Testis (tissue), 3 donors: Measurements from ENCODE around the gene KCNMB1. TPM values are rescaled to one million over a fixed set of nuclear protein-coding genes. Genes with fewer than 3 reads are reported as not detected.

ENCODE experiments used
- DNase-seq: peaks from one replicate; pipeline ENCODE4 v3.0.0-alpha.2; 2019
- H3K27ac ChIP-seq, 2 donors: fragments of 200-600 bp; sonication (generic); one replicate each; pipeline ENCODE4 v1.5.1; 2019
- H3K27me3 ChIP-seq: fragments of 200-600 bp; sonication (generic); one replicate; pipeline ENCODE4 v1.5.1; 2019
- H3K36me3 ChIP-seq: fragments of 200-600 bp; sonication (generic); one replicate; pipeline ENCODE4 v1.5.1; 2017; ENCODE audit warnings: low read depth; ENCODE audit errors: missing control alignments
- H3K4me1 ChIP-seq: fragments of 200-600 bp; sonication (generic); one replicate; pipeline ENCODE4 v1.5.1; 2019
- H3K4me3 ChIP-seq, 2 donors: fragments of 200-600 bp; sonication (generic); one replicate each; pipeline ENCODE4 v1.5.1; 2017 to 2019
- H3K9me3 ChIP-seq: fragments of 200-600 bp; sonication (generic); one replicate; pipeline ENCODE4 v1.5.1; 2017
- POLR2A ChIP-seq: fragments of 450-650 bp; IDR thresholded peaks from one replicate; pipeline ENCODE4 v1.6.1; 2017; ENCODE audit warnings: antibody characterized with exemption, mild to moderate bottlenecking, moderate library complexity
- WGBS, 2 donors: methylation state at CpG; one replicate each; pipeline ENCODE4 v1.1.5; 2018; 5-methylcytosine and 5-hydroxymethylcytosine counted together
- intact Hi-C: fragments of 100-400 bp; cut with DNase I; formaldehyde crosslinking; loops from one replicate; pipeline ENCODE4 v1.15.1; 2023; ENCODE audit warnings: low total_unique reads
- polyA plus RNA-seq: library from polyadenylated mRNA; stranded (reverse); fragments of 350-450 nt; fragmentation: Illumina TruSeq; extraction: RNeasy Lipid Tissue Mini Kit (QIAGEN cat#74804); gene quantifications from one replicate; pipeline ENCODE4 v1.2.3, GENCODE V29; 2014; ENCODE audit warnings: low read depth, low replicate concordance; ENCODE audit not compliant: insufficient read depth
- total RNA-seq, 2 donors: library from RNA; depleted of rRNA; stranded (reverse); fragments of >200 nt; gene quantifications; one replicate each; pipeline ENCODE4 v1.2.3, GENCODE V29; 2016
- TF ChIP-seq, protein P1 (sequence below), 3 experiments: fragments of 450-650 bp in 2 of 3; fragments of 200-600 bp in 1 of 3; sonication (generic) in 1 of 3; IDR thresholded peaks; one replicate each; pipeline ENCODE4 v1.5.1; 2016 to 2019; ENCODE audit warnings: antibody characterized with exemption in 3 of 3, mild to moderate bottlenecking in 2 of 3, moderate library complexity in 1 of 3

KCNMB1 gene
- total and polyA plus RNA-seq, 3 donors from 2014 or later = 2.5 to 4.6 (median 3.1) TPM

DNA sequence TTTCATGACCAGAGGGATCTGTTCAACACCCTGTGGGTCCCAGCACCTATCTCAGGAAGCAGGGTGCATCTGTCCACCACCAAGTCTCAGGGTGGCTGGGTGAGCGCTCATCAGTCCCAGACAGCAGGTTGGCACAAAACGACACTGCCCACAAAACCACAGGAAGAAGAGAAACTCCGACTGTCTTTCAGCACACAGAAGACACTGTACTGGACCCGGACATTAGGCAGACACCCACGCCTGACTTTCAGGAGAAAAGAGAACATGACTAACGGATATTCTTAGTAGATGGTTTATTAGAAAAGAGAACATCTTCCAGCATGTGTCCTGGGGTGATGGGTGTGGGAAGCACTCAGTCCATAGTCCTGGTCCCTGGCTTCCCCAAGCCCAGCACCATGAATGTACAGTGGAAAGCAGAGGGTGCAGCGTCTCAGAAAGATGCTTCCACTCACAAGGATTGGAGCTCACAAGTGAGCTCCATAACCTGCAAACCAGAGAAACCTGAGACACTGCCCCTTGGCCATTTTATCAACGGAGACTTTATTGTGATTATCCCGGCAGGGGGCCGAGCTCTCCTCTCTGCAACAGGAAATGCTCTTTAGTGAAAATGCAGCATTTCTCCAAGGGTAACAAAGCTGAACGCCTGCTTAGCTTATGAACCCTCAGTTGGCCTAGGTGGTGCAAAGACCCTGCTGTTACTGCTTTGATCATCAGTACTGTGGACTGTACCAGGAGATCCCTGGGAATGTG is 55.8 kb downstream of the KCNMB1 start:
- no peak for DNase-seq

DNA sequence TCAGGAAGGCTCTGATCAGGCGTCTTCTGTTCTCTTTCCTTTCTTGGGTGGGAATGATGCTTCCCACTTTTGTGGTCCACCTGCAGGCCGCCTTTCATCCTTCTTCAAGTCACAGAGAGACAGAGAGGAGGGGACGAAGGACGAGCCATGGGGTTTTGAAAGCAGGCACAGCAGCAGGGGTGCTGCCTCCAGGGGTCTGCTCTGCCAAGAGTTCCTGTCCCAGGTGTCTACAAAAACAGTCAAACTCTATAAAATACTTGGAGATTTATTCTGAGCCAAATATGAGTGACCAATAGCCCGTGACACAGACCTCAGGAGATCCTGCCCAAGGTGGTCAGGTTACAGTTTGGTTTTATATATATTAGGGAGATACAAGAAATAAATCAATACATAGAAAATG is 57.1 kb downstream of the KCNMB1 start:
- WGBS, 2 donors = 93 to 94% methylated on average over 4 to 5 of the region's 5 CpGs
- Histone ChIP-seq H3K36me3 (no peaks in the 10 kb centered on the region), H3K27ac (peak overlapping the region in 1 of 2 donors; percentile 70), H3K4me1 (peaks cover 16% of the 10 kb centered on the region), H3K9me3 (no peaks in the 10 kb centered on the region), H3K27me3 (no peaks in the 10 kb centered on the region), H3K4me3 (no peak overlapping the region)
- no peak for TF ChIP-seq POLR2A
- TF ChIP-seq, protein P1, sequence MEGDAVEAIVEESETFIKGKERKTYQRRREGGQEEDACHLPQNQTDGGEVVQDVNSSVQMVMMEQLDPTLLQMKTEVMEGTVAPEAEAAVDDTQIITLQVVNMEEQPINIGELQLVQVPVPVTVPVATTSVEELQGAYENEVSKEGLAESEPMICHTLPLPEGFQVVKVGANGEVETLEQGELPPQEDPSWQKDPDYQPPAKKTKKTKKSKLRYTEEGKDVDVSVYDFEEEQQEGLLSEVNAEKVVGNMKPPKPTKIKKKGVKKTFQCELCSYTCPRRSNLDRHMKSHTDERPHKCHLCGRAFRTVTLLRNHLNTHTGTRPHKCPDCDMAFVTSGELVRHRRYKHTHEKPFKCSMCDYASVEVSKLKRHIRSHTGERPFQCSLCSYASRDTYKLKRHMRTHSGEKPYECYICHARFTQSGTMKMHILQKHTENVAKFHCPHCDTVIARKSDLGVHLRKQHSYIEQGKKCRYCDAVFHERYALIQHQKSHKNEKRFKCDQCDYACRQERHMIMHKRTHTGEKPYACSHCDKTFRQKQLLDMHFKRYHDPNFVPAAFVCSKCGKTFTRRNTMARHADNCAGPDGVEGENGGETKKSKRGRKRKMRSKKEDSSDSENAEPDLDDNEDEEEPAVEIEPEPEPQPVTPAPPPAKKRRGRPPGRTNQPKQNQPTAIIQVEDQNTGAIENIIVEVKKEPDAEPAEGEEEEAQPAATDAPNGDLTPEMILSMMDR (IDR thresholded peaks at IDR 0.05) = no peak
- no peak for DNase-seq
- intact Hi-C loops = no loop called here

More for the DNA sequence above, 55.8 kb downstream of the KCNMB1 start:
- Histone ChIP-seq H3K4me3 (no peak overlapping the region), H3K27me3 (no peaks in the 10 kb centered on the region), H3K4me1 (peaks cover 16% of the 10 kb centered on the region), H3K36me3 (no peaks in the 10 kb centered on the region), H3K27ac (peak overlapping the region in 1 of 2 donors; percentile 33), H3K9me3 (no peaks in the 10 kb centered on the region)
- TF ChIP-seq POLR2A = no peak
- TF ChIP-seq, protein P1 (IDR thresholded peaks at IDR 0.05) = no peak
- intact Hi-C loops = no loop called here
- 63 to 68% methylated on average over 7 to 11 of the region's 11 CpGs for WGBS, 2 donors

DNA sequence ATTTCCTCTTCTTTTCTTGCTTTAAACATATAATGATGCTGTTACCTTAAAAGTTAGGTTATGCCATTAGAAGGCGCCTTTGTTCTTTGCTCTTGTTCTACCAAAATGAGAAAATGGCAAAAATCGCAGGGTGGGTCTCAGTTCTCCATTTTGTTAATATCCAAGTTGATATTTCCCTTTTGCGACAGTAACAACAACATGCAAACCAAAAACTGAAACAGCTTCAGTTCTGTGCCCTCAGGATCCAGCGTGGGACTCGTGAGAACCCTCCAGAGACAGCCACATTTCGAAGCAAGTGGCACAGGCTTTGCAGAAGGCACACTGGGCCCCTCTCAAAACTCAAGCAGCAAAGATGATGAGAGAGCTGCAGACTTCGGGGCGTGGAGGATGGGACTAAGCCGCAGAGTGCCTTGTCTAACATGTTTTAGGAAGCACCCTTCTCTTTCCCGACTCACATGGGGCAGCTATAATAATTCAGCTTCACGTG is 58.6 kb downstream of the KCNMB1 start:
- no peak for DNase-seq
- Histone ChIP-seq H3K27me3 (no peaks in the 10 kb centered on the region), H3K4me3 (no peak overlapping the region), H3K4me1 (peaks cover 13% of the 10 kb centered on the region), H3K9me3 (no peaks in the 10 kb centered on the region), H3K36me3 (no peaks in the 10 kb centered on the region), H3K27ac (no peak overlapping the region)
- 72 to 80% methylated on average over 11 of the region's 11 CpGs for WGBS, 2 donors
- intact Hi-C loops = no loop called here
- TF ChIP-seq POLR2A = no peak

DNA sequence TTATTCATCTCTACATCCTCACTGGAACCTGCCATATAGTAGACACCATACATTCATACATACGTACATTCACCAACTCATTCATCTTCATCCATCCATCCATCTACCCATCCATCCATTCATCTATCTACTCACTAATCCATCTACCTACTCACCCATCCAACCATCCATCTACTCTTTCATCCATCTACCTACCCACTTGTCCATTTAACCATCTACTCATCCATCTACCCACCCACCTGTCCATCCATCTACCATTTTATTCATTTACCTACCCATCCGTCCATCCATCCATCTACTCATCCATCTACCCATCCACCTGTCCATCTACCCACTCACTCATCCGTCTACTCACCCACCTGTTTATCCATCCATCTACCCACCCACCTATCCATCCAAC is 59.6 kb downstream of the KCNMB1 start:
- 90 to 94% methylated on average over 3 of the region's 3 CpGs for WGBS, 2 donors
- H3K36me3 ChIP-seq = no peaks in the 10 kb centered on the region
- H3K27me3 ChIP-seq = no peaks in the 10 kb centered on the region
- DNase-seq = no peak
- H3K9me3 ChIP-seq = no peaks in the 10 kb centered on the region
- no peak overlapping the region for H3K27ac ChIP-seq
- TF ChIP-seq, protein P1 (IDR thresholded peaks at IDR 0.05) = no peak
- TF ChIP-seq POLR2A = no peak
- no peak overlapping the region for H3K4me3 ChIP-seq
- H3K4me1 ChIP-seq = peaks cover 13% of the 10 kb centered on the region
- intact Hi-C loops = no loop called here

DNA sequence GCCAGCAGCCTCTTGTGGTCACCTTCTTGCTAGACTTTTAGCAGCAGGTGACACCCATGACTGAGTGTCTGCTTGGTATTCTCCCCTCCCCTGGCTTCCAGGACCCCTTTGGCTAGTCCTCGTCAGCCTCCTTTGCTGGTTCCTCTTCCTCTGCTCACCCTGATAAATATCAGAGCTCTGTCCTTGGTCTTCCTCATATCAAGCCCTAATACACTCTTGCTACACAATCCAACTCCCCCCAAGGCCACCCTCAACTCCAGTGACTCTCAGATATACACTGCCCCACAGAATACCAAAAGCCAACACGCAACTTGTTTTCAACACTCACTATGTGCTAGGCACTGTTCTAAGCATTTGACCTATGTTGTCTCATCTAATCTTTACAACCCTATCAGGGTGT is 61.3 kb downstream of the KCNMB1 start:
- H3K4me3 ChIP-seq = no peak overlapping the region
- H3K36me3 ChIP-seq = no peaks in the 10 kb centered on the region
- no peak overlapping the region for H3K27ac ChIP-seq
- no peak for DNase-seq
- no peaks in the 10 kb centered on the region for H3K9me3 ChIP-seq
- intact Hi-C loops = no loop called here
- H3K27me3 ChIP-seq = no peaks in the 10 kb centered on the region
- 65 to 85% methylated on average over 2 of the region's 2 CpGs for WGBS, 2 donors
- peaks cover 10% of the 10 kb centered on the region for H3K4me1 ChIP-seq
- no peak for TF ChIP-seq POLR2A
- TF ChIP-seq, protein P1 (IDR thresholded peaks at IDR 0.05) = no peak
